ENCODE results near the gene MFRP. TPM values are rescaled to one million over a fixed set of nuclear protein-coding genes. Genes with fewer than 3 reads are reported as not detected.
A peak's percentile ranks its signal among the peaks of the same experiment; 100 is the strongest.

MFRP gene
- total RNA-seq, 2 donors from 2014 or later = not detected

DNA sequence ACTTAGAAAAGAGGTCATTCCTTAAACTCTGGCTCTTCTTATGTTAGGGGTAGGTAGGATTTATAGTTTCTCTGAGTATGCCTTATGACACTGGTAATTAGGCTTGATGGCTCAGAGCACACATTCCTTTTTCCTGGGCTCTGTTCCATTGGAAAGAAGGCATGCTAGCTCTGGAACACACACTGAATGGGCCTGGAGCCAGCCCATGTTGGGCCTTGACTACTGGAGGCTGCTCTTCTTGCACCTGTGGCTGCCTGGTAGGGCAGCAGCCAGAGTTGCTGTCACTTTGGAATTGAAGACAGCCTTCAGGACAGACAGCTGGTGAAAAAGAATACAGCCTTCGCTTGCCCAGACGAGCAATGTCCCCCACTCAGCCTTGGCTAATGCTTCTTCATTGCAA is 47.8 kb downstream of the MFRP start:
- H3K4me3 ChIP-seq = no peak overlapping the region
- H3K9me3 ChIP-seq = no peaks in the 10 kb centered on the region
- peaks cover 42% of the 10 kb centered on the region for H3K36me3 ChIP-seq
- TF ChIP-seq, protein P1, sequence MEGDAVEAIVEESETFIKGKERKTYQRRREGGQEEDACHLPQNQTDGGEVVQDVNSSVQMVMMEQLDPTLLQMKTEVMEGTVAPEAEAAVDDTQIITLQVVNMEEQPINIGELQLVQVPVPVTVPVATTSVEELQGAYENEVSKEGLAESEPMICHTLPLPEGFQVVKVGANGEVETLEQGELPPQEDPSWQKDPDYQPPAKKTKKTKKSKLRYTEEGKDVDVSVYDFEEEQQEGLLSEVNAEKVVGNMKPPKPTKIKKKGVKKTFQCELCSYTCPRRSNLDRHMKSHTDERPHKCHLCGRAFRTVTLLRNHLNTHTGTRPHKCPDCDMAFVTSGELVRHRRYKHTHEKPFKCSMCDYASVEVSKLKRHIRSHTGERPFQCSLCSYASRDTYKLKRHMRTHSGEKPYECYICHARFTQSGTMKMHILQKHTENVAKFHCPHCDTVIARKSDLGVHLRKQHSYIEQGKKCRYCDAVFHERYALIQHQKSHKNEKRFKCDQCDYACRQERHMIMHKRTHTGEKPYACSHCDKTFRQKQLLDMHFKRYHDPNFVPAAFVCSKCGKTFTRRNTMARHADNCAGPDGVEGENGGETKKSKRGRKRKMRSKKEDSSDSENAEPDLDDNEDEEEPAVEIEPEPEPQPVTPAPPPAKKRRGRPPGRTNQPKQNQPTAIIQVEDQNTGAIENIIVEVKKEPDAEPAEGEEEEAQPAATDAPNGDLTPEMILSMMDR (IDR thresholded peaks at IDR 0.05) = no peak
- DNase-seq (ENCODE audit: low spot score) = no peak
- peaks cover 0 to 35% of the 10 kb centered on the region in 2 donors for H3K4me1 ChIP-seq
- peak overlapping the region; percentile 47 to 78 for H3K27ac ChIP-seq
- no peaks in the 10 kb centered on the region for H3K27me3 ChIP-seq

DNA sequence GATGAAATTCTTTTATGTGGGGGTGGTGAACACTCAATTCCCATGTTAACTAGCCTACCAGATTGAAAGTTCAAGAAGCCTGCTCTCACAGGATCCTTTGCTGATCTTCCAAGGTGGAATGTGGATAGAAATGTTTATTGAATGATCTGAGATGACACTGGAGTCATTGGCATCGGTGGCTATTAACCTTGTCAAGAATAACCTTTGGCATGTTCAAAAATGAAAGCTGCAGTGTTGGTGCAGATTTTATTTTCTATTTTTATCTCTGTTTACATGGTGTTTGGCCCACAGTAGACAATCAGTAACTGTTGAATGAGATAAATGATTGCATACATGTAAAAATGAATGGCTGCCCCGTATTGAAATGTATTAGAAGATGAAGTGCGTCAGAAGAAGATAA is 48.6 kb downstream of the MFRP start:
- Histone ChIP-seq H3K9me3 (no peaks in the 10 kb centered on the region), H3K36me3 (peaks cover 36% of the 10 kb centered on the region), H3K4me3 (no peak overlapping the region), H3K27ac (peak overlapping the region; percentile 47 to 78), H3K27me3 (no peaks in the 10 kb centered on the region), H3K4me1 (peaks cover 0 to 35% of the 10 kb centered on the region in 2 donors)
- DNase-seq (ENCODE audit: low spot score) = no peak
- TF ChIP-seq, protein P1 (IDR thresholded peaks at IDR 0.05) = no peak

DNA sequence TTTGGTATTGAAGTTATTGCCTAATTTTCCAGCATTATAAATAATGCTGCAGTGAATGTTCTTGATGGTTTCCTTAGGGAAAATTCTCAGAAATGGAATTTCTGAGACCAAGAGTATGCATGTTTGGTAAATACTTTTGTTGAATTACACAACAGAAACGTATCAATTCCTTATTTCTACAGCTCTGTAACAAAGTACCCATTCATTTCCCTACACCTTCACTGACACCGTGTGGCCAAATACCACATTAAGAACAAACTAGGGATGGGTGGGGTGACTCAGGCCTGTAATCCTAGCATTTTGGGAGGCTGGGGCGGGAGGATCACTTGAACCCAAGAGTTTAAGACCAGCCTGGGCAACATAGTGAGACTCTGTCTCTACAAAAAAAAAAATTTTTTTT is 51.3 kb downstream of the MFRP start:
- Histone ChIP-seq H3K27me3 (no peaks in the 10 kb centered on the region), H3K36me3 (peaks cover 30% of the 10 kb centered on the region), H3K27ac (no peak overlapping the region), H3K9me3 (peaks cover 0 to 6% of the 10 kb centered on the region in 2 donors), H3K4me1 (peaks cover 0 to 29% of the 10 kb centered on the region in 2 donors), H3K4me3 (no peak overlapping the region)
- TF ChIP-seq, protein P1 (IDR thresholded peaks at IDR 0.05) = no peak
- DNase-seq (ENCODE audit: low spot score) = no peak

DNA sequence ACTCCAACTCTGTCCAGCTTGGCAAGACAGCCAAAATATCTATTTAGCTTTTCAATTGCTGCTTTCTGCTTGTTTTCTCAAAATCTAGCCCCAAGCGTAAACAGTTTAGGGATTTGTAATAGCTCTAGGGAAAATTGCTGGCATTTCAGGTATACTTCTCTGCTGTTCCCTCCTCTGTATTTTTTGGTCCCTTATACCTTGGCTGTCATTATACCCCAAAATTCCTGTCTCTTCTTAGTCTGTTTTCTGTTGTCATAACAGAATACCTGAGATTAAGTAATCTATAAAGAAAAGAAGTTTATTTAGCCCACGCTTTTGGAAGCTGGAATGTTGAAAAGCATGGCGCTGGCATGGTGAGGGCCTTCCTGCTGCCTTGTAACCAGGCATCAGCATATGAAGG is 53.0 kb downstream of the MFRP start:
- Histone ChIP-seq H3K9me3 (peaks cover 0 to 6% of the 10 kb centered on the region in 2 donors), H3K36me3 (peaks cover 19% of the 10 kb centered on the region), H3K27me3 (no peaks in the 10 kb centered on the region), H3K27ac (no peak overlapping the region), H3K4me3 (no peak overlapping the region), H3K4me1 (peaks cover 0 to 16% of the 10 kb centered on the region in 2 donors)
- TF ChIP-seq, protein P1 (IDR thresholded peaks at IDR 0.05) = no peak
- DNase-seq (ENCODE audit: low spot score) = no peak

DNA sequence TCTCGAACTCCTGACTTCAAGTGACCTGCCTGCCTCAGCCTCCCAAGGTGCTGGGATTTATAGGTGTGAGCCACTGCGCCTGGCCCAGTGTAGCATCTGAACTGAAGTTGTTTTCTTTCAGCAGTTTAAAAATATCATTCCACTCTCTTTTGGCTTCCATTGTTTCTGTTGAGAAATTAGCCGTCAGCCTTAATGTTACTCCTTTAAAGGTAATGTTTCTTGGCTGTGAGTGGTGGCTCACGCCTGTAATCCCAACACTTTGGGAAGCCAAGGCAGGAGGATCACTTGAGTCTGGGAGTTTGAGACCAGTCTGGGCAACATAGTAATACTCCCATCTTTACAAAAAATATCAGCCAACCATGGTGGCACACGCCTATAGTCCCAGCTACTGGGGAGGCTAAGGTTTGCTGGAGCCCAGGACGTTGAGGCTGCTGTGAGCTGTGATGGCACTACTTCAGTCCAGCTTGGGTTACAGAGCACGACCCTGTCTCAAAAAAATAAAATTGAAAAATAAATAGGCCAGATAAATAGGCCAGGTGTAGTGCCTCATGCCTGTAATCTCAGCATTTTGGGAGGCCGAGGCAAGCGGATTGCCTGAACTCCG is 55.5 kb downstream of the MFRP start:
- DNase-seq (ENCODE audit: low spot score) = no peak
- H3K36me3 ChIP-seq = peaks cover 30% of the 10 kb centered on the region
- H3K27me3 ChIP-seq = no peaks in the 10 kb centered on the region
- TF ChIP-seq, protein P1 (IDR thresholded peaks at IDR 0.05) = no peak
- no peak overlapping the region for H3K27ac ChIP-seq
- H3K4me3 ChIP-seq = no peak overlapping the region
- peaks cover 0 to 6% of the 10 kb centered on the region in 2 donors for H3K9me3 ChIP-seq
- no peaks in the 10 kb centered on the region for H3K4me1 ChIP-seq

Small RNA genes lying within 50 kb of the gene (microRNA-seq; reads per million reads assigned to microRNA genes)
- 0 reads per million in 2 donors for gene MIR6756 (ENCODE audit: borderline number of aligned reads in 2 of 2, borderline replicate concordance in 1 of 2)

Other genes starting within 250 kb of the MFRP start
- 10 to 100 TPM; 15.8 to 18.6 TPM for gene DPAGT1, start 244.9 kb downstream of the MFRP start, total RNA-seq
- 10 to 100 TPM; 10.0 to 14.2 TPM for gene C2CD2L, start 239.4 kb downstream of the MFRP start, total RNA-seq
- gene HINFP, start 225.1 kb downstream of the MFRP start, total RNA-seq = 10 to 100 TPM; 11.2 to 18.1 TPM
- 1 to 10 TPM; 1.4 to 1.8 TPM for gene ABCG4, start 197.7 kb downstream of the MFRP start, total RNA-seq
- 10 to 100 TPM; 16.9 to 24.3 TPM for gene NLRX1, start 178.0 kb downstream of the MFRP start, total RNA-seq
- 1 to 10 TPM; 1.7 to 5.6 TPM for gene NHERF4, start 161.2 kb downstream of the MFRP start, total RNA-seq
- gene CBL, start 140.4 kb downstream of the MFRP start, total RNA-seq = 10 to 100 TPM in 1 of 2 donors, 1 to 10 TPM in 1; 8.5 to 14.5 TPM
- gene MCAM, start 29.6 kb downstream of the MFRP start, total RNA-seq = 100 to 1,000 TPM; 356 to 509 TPM
- 10 to 100 TPM in 1 of 2 donors, 1 to 10 TPM in 1; 8.2 to 10.3 TPM for gene RNF26, start 12.2 kb downstream of the MFRP start, total RNA-seq
- gene C1QTNF5, start 5.8 kb downstream of the MFRP start, total RNA-seq = 10 to 100 TPM; 41.4 to 47.4 TPM
- 10 to 100 TPM; 38.9 to 58.7 TPM for gene USP2, start 35.0 kb upstream of the MFRP start, total RNA-seq
- 1 to 10 TPM; 2.0 to 7.2 TPM for gene THY1, start 76.5 kb upstream of the MFRP start, total RNA-seq